ENCODE results near the gene CDA.
A peak's percentile ranks its signal among the peaks of the same experiment; 100 is the strongest.

The CDA gene

DNA sequence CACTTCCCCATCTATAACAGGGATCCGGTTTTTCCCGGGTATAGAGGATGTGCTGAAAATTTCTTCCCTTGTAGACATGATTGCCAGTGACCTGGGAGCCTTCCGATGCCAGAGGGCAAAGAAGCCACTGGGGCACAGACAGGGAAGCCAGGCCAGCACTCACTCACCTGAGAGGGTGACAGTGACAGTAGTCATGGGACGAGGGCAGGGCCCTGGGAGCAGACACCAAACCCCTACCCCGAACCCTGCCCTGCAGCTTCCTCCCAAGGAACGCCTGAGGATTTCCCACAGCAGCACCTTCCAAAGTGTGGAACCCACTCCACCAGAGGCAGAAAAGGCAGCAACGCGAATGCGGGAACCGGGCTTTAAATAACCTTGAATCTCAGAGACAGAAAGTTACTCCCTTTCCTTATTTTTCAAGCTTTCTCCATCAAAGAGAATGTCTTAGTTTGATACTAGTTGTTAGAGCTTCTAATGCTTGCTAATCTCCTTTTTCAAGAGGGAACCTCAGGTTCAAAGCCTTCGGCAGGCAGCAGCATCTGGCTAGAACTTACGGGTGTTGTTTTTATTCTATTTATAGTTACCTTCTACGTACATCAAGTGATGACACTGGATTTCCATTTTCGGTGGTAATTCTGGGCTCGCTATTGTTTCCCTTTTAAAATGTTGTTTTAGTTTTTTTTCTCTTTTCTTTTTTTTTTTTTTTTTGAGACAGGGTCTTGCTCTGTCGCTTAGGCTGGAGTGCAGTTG is 69.4 kb downstream of the CDA start:
- DNase-seq = no peak

DNA sequence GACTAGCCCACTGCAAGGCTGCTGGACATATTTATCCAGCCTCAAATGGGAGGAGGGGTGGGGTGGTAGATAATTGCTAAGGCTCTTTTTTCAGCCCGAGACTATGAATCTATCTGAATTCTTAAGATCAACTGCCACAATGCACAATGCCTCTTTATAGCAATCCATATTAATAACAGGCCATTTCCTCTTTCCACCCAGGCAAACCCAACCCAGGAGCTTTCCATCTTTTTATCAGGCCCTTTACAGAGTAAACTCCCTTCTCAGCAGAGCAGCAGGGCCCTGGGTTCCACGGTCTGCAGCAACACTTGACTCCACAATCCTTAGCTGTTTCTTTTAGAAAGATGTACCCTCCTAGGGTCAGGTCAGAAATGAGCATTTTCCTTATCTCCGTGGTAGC is 71.5 kb downstream of the CDA start:
- DNase-seq = no peak

DNA sequence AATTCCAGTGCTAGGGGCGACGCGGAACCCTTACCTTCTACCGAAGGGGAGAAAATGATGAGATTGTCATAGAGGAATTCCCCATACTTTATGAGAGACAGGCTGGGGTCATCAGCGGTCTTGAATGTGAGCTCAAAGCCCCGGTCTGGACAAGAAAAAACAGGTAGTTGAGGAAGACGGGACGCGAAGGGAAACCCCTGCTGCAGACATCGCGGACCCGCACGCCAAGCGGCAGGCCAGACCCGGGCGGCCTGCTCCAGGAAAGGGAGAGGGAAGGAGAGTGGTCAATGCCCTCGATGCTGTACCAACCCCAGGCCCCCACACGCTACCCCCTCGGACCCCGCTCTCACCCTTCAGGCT is 71.9 kb downstream of the CDA start:
- DNase-seq = peak in 1 of 2 donors; percentile 11

DNA sequence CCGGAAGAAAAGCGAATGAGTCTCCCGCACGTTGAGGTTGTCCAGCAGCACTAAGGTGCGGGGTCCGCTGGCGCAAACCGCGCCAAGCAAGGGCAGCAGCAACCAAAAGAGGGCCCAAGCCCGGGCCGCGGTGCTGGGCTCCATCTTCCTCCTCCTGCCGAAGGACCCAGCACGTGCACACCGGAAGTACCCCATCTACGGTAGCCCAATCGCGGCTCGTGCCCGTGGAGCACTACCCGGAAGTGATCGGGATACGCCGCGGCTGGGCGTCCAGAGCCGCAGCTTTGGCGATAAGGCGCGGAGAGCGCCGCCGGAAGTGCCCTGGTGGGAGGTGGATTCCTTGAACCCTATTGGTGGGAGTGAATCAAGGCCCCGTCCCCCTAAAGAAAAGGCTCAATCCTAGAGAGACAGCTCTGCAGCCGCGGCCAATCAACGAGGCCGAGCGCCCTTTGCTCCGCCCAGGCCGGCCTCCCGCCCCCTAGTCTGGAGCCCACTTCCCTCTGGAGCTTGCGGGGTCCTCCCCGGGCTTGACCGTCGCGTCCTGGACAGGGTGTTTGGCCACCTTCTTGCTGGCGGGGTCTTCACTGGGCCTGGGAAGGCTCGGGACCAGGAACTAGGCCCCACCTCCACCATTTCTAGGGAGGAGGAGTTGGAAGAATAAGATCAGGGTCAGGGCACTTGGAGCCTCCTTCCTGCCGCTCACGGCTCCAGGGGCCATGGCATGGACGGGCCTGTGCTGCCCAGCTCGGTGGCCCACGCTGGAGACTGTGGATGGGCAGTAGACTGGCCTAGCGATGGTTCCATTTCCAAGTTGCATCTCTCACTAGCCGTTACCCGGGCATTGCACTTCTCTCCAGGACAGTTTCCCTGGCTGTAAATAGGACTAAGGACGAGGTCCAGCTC is 72.6 kb downstream of the CDA start, which contains the start of gene DDOST:
DDOST (minus strand) TSS at position 163 of the 903 bp plus-strand sequence; CDS start at position 144, 19 bp downstream.
- DNase-seq = peak; percentile 90 to 92

DNA sequence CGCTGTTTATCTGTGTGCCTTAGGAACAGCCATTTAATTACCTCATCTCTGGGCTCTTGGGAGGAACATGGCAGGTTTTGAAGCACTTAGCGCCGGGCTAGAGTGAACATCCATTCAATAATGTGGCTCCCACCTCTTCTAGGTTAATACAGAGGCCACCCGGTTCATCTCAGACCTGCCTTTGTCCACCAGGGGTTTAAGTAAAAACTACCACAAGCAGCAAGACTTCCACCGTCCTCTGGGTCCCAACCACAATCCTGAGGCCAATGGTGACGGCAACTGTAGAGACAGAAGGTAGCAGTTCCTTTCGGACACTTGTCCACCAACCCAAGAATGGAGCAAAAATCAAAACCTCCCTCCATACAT is 73.2 kb downstream of the CDA start:
- no peak for DNase-seq

DNA sequence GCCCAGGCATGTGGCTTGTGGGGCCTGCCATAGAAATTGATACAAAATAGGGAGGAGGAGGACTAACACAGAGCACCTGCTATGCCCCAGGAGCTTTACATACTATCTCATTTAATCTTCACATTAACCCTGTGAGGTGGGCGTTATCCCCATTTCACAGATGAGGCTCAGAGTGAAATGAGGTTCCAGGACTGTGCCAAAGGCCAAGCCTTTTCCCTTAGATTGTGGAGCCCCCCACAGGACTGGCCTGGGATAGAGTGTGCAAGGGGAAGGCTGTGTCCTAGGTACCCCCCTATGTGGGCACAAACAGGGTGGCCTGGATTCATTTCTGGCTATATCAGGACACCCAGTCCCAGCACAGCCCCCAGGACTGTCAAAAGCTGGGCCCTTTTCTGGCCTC is 74.5 kb downstream of the CDA start:
- no peak for DNase-seq

DNA sequence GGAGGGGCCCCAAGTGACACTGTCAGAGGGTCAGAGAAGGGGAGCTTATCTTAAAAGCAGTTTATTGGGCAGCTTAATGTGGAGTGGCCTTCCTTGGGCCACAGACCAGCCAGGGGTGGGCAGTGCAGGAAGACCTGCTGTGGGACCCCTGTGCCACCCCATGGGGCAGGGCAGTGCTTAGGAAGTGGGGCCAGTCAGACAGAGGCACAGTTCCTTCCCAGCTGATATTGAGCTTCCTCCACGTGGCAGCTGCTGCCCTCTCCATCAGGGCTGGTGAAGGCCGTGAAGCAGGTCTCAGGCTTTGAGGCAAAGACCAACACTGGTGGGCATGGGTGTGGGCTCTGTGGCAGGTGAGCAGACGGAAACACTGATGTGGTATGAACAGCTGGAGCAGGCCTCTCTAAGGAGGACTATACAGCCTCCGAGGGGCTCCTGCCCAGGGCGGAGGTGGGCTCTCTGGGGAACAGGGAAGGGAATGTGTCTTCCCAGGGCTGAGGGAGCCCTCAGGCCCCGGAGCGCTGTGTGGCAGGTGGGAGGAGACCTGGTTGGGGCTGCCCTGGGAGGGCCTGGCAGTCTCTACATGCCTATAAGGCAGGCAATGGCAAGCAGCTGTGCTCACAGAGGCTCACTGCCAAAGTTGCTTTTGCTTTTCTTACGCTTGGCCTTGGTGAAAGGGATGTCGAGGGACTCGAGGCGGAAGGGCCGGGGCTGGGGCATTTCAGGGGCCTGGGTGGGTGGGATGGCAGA is 75.2 kb downstream of the CDA start:
- no peak for DNase-seq

DNA sequence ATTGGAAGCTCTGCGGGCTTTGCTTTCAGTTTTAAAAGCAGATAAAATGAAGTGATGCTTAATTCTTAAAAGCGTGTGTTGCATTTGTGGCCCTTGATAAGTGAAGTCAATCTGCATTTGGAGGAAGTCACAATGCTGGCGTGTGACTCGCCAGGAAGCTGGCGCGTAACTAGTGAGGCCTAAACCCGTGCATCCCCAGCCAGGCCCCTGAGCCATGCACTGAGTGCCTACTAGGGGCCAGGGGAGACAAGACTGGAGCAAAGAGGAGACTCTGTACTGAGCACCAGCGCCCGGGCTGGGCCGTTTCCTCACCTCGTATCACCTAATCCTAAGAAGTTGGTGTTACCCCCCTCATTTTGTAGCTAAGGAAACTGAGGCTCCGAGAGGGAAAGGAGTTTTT is 76.8 kb downstream of the CDA start:
- DNase-seq = no peak

DNA sequence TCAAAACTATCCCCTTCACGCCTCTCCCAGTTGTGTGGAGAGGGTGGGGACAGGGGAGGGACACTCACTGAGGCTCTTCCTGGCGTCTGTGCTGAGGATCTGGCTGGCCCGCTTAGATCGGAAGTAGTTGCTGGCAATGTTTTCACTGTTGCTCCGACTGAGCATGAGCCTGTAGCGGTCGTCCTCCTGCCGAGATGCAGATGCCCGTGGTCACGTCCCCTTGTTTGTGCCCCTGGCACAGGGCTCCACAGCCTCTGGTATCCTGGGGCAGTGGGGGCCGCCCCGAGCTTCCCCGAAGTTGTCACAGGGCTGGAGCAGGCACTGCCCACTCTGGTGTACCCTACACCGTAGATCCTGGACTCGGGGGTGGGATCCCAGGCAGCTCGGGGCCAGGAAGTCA is 77.2 kb downstream of the CDA start:
- no peak for DNase-seq

DNA sequence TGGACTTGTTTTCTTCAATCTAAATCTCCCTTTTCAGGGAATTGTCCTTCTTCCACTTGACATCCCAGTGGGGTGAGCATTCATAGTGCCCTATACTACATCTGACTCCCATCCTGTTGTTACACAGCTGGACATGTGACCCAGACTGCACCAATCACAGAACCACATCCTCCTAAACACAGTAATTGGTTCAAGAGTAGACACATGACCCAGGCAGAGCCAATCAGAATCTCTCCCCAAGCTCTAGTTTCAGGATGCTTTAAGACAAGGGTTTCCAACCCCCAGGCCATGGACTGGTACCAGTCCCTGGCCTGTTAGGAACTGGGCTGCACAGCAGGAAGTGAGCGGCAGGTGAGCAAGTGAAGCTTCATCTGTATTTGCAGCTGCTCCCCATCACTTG is 77.9 kb downstream of the CDA start:
- DNase-seq = no peak

Measured in activated CD4-positive, alpha-beta T cell treated with anti-CD3 and anti-CD28 coated beads for 4 hours (primary cell).